Neuron (in vitro differentiated cells): Measurements from ENCODE around the gene RARG.

Source experiments
- H2AFZ ChIP-seq: one replicate; pipeline ENCODE4 v1.6.1; 2013; ENCODE audit warnings: low read depth, mild to moderate bottlenecking, inconsistent platforms, low read length, moderate library complexity
- H3K27me3 ChIP-seq: one replicate; pipeline ENCODE4 v1.6.1; 2013; ENCODE audit warnings: low read length; ENCODE audit not compliant: insufficient read depth
- H3K36me3 ChIP-seq: one replicate; pipeline ENCODE4 v1.6.1; 2013; ENCODE audit warnings: low read length; ENCODE audit not compliant: insufficient read depth
- H3K4me1 ChIP-seq: one replicate; pipeline ENCODE4 v1.6.1; 2013; ENCODE audit warnings: low read length; ENCODE audit not compliant: insufficient read depth
- H3K4me3 ChIP-seq: 2 replicates; pipeline ENCODE4 v1.5.1; 2013; ENCODE audit warnings: mild to moderate bottlenecking, low read length, moderate library complexity
- H3K9me3 ChIP-seq: one replicate; pipeline ENCODE4 v1.6.1; 2013; ENCODE audit warnings: low read length

Gene RARG

GRCh38 chr12:53258541-53259539, 26.8 kb upstream of the RARG start:
- no peaks in the 10 kb centered on the region for H3K9me3 ChIP-seq
- no peak overlapping the region for H2AFZ ChIP-seq
- no peaks in the 10 kb centered on the region for H3K27me3 ChIP-seq
- peaks cover 9% of the 10 kb centered on the region for H3K36me3 ChIP-seq
- H3K4me3 ChIP-seq = no peak overlapping the region
- H3K4me1 ChIP-seq = no peaks in the 10 kb centered on the region

- Histone ChIP-seq H3K36me3 (peaks cover 15% of the 10 kb centered on the region), H3K4me1 (peaks cover 14% of the 10 kb centered on the region), H2AFZ (no peak overlapping the region), H3K9me3 (no peaks in the 10 kb centered on the region), H3K4me3 (no peak overlapping the region), H3K27me3 (no peaks in the 10 kb centered on the region)
Measured at GRCh38 chr12:53255996-53256395, 24.0 kb upstream of the RARG start.

GRCh38 chr12:53254816-53255545, 23.0 kb upstream of the RARG start:
- peaks cover 15% of the 10 kb centered on the region for H3K36me3 ChIP-seq
- no peaks in the 10 kb centered on the region for H3K27me3 ChIP-seq
- no peak overlapping the region for H2AFZ ChIP-seq
- H3K4me3 ChIP-seq = no peak overlapping the region
- H3K4me1 ChIP-seq = peaks cover 15% of the 10 kb centered on the region
- no peaks in the 10 kb centered on the region for H3K9me3 ChIP-seq

GRCh38 chr12:53253298-53253697, 21.3 kb upstream of the RARG start:
- Histone ChIP-seq H3K4me1 (peaks cover 15% of the 10 kb centered on the region), H3K9me3 (no peaks in the 10 kb centered on the region), H3K27me3 (no peaks in the 10 kb centered on the region), H3K36me3 (peaks cover 15% of the 10 kb centered on the region), H2AFZ (no peak overlapping the region), H3K4me3 (peak overlapping the region; percentile 65)

- no peaks in the 10 kb centered on the region for H3K9me3 ChIP-seq
- peak overlapping the region; percentile 65 for H3K4me3 ChIP-seq
Measured at GRCh38 chr12:53252349-53252916, 20.4 kb upstream of the RARG start.

GRCh38 chr12:53251477-53252348, 19.7 kb upstream of the RARG start:
- Histone ChIP-seq H3K36me3 (peaks cover 15% of the 10 kb centered on the region), H3K4me3 (peak overlapping the region; percentile 65), H3K4me1 (peaks cover 15% of the 10 kb centered on the region), H3K27me3 (no peaks in the 10 kb centered on the region), H3K9me3 (no peaks in the 10 kb centered on the region), H2AFZ (peak overlapping the region; percentile 81)

More at GRCh38 chr12:53252349-53252916, 20.4 kb upstream of the RARG start:
- H3K27me3 ChIP-seq = no peaks in the 10 kb centered on the region
- peak overlapping the region; percentile 81 for H2AFZ ChIP-seq
- H3K4me1 ChIP-seq = peaks cover 15% of the 10 kb centered on the region
- H3K36me3 ChIP-seq = peaks cover 15% of the 10 kb centered on the region

GRCh38 chr12:53245286-53245685, 13.3 kb upstream of the RARG start:
- Histone ChIP-seq H3K27me3 (peaks cover 4% of the 10 kb centered on the region), H3K4me3 (no peak overlapping the region), H2AFZ (no peak overlapping the region), H3K36me3 (no peaks in the 10 kb centered on the region), H3K4me1 (peaks cover 19% of the 10 kb centered on the region), H3K9me3 (no peaks in the 10 kb centered on the region)

GRCh38 chr12:53244337-53244736, 12.3 kb upstream of the RARG start:
- Histone ChIP-seq H3K9me3 (no peaks in the 10 kb centered on the region), H3K4me3 (no peak overlapping the region), H3K4me1 (peaks cover 19% of the 10 kb centered on the region), H3K27me3 (peaks cover 4% of the 10 kb centered on the region), H2AFZ (no peak overlapping the region), H3K36me3 (no peaks in the 10 kb centered on the region)

- Histone ChIP-seq H3K4me3 (no peak overlapping the region), H3K27me3 (peaks cover 7% of the 10 kb centered on the region), H2AFZ (no peak overlapping the region), H3K36me3 (no peaks in the 10 kb centered on the region), H3K4me1 (peaks cover 19% of the 10 kb centered on the region), H3K9me3 (no peaks in the 10 kb centered on the region)
Measured at GRCh38 chr12:53241623-53242412, 9.8 kb upstream of the RARG start.

- Histone ChIP-seq H3K4me1 (peaks cover 18% of the 10 kb centered on the region), H3K36me3 (no peaks in the 10 kb centered on the region), H3K4me3 (no peak overlapping the region), H3K9me3 (no peaks in the 10 kb centered on the region), H2AFZ (no peak overlapping the region), H3K27me3 (peaks cover 20% of the 10 kb centered on the region)
Measured at GRCh38 chr12:53239643-53240258, 7.7 kb upstream of the RARG start.

- Histone ChIP-seq H3K27me3 (peaks cover 36% of the 10 kb centered on the region), H2AFZ (no peak overlapping the region), H3K36me3 (no peaks in the 10 kb centered on the region), H3K9me3 (no peaks in the 10 kb centered on the region), H3K4me3 (no peak overlapping the region), H3K4me1 (peaks cover 26% of the 10 kb centered on the region)
Measured at GRCh38 chr12:53236443-53237111, 4.6 kb upstream of the RARG start.
